HG02973 (cell line): ENCODE data around the gene CEP112.

ENCODE experiments used
- ATAC-seq: cut with Tn5 transposase; IDR thresholded peaks from one replicate; pipeline ENCODE4 v1.9.1; 2021; ENCODE audit warnings: moderate library complexity; ENCODE audit not compliant: unreplicated experiment

Gene CEP112

GRCh38 chr17:66211047-66211810 lies 19.3 kb upstream of the CEP112 start:
- no peak for ATAC-seq

- ATAC-seq, result no peak
These were observed 18.3 kb upstream of the CEP112 start for GRCh38 chr17:66210208-66210574.

GRCh38 chr17:66207936-66208335 lies 16.0 kb upstream of the CEP112 start:
- no peak for ATAC-seq

GRCh38 chr17:66203274-66204015 lies 11.5 kb upstream of the CEP112 start:
- ATAC-seq, result no peak

- ATAC-seq, result no peak
These were observed 8.8 kb upstream of the CEP112 start for GRCh38 chr17:66200685-66201092.

GRCh38 chr17:66198242-66198641 lies 6.3 kb upstream of the CEP112 start:
- no peak for ATAC-seq

GRCh38 chr17:66192378-66192687 lies 400 bp upstream of the CEP112 start:
- ATAC-seq, result no peak

- ATAC-seq, result no peak
These were observed 968 bp downstream of the CEP112 start for GRCh38 chr17:66190738-66191592.

GRCh38 chr17:66187718-66188117 lies 4.2 kb downstream of the CEP112 start:
- no peak for ATAC-seq

GRCh38 chr17:66185862-66186261 lies 6.1 kb downstream of the CEP112 start:
- ATAC-seq, result no peak

- no peak for ATAC-seq
These were observed 7.5 kb downstream of the CEP112 start for GRCh38 chr17:66184392-66184791.

GRCh38 chr17:66183529-66183928 lies 8.4 kb downstream of the CEP112 start:
- no peak for ATAC-seq

GRCh38 chr17:66178642-66179041 lies 13.3 kb downstream of the CEP112 start:
- ATAC-seq, result no peak

GRCh38 chr17:66177048-66177447 lies 14.9 kb downstream of the CEP112 start:
- no peak for ATAC-seq

- ATAC-seq, result no peak
These were observed 16.0 kb downstream of the CEP112 start for GRCh38 chr17:66175892-66176291.

GRCh38 chr17:66172691-66173223 lies 19.2 kb downstream of the CEP112 start:
- no peak for ATAC-seq

- ATAC-seq, result no peak
These were observed 19.8 kb downstream of the CEP112 start for GRCh38 chr17:66172144-66172543.

GRCh38 chr17:66171692-66172091 lies 20.2 kb downstream of the CEP112 start:
- no peak for ATAC-seq

- ATAC-seq, result no peak
These were observed 20.8 kb downstream of the CEP112 start for GRCh38 chr17:66171172-66171571.

GRCh38 chr17:66169839-66170238 lies 22.1 kb downstream of the CEP112 start:
- ATAC-seq, result no peak

- no peak for ATAC-seq
These were observed 24.6 kb downstream of the CEP112 start for GRCh38 chr17:66167189-66167815.
